ENCODE data around the gene RALGPS1.

Gene RALGPS1

GRCh38 chr9:127149010-127149409 lies 234.4 kb downstream of the RALGPS1 start:
- DNase-seq (ENCODE audit: low read depth in 1 of 2, low spot score in 1 of 2): no peak

DNA sequence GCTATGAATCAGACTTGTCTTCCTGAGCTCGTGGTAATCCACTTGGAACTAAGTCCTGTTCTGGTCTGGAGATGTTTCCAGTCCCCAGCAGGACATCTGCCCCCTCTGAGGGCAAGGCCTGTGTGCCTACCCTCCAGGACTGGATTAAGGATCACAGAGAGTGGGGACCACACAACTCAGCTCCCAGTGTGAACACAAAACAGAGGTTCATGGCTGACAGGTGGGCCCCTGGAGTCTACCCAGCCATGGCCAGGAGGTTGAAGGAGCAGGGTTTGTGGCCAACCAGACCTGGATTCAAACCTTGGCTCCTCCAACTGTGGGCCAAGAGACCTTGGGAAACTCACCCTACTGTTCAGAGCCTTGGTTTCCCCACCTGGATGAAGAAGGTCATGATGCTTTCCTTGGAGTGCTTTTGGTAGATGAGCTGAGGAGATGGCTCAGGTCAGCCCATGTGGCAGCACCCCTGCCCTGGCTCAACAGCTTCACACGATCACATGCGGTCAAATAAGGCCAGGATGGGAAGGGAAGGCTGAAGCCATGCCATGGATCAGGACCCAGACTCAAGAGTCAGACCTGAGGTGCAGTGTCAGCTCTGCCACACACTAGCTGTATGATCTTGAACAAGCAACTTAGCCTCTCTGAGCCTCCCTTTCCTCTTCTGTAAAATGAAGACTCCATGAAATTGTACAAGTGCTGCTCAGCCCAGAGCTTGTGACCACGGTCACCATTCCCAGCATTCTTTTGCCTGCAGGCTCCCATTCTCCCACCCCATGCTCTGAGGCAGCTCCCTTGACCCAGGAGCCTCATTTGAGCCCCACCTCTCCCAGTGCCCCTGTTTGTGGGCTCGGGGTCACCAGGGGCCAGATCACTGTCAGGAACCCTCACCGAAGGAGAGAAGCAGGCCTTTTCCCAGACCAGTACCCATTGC lies 235.1 kb downstream of the RALGPS1 start:
- DNase-seq (ENCODE audit: low read depth in 1 of 2, low spot score in 1 of 2): no peak

- no peak for DNase-seq (ENCODE audit: low read depth in 1 of 2, low spot score in 1 of 2)
These were observed 238.9 kb downstream of the RALGPS1 start for GRCh38 chr9:127153501-127153900.

- no peak for DNase-seq (ENCODE audit: low read depth in 1 of 2, low spot score in 1 of 2)
These were observed 239.4 kb downstream of the RALGPS1 start for GRCh38 chr9:127154003-127154389.

GRCh38 chr9:127154390-127155191 lies 240.0 kb downstream of the RALGPS1 start:
- no peak for DNase-seq (ENCODE audit: low read depth in 1 of 2, low spot score in 1 of 2)

DNA sequence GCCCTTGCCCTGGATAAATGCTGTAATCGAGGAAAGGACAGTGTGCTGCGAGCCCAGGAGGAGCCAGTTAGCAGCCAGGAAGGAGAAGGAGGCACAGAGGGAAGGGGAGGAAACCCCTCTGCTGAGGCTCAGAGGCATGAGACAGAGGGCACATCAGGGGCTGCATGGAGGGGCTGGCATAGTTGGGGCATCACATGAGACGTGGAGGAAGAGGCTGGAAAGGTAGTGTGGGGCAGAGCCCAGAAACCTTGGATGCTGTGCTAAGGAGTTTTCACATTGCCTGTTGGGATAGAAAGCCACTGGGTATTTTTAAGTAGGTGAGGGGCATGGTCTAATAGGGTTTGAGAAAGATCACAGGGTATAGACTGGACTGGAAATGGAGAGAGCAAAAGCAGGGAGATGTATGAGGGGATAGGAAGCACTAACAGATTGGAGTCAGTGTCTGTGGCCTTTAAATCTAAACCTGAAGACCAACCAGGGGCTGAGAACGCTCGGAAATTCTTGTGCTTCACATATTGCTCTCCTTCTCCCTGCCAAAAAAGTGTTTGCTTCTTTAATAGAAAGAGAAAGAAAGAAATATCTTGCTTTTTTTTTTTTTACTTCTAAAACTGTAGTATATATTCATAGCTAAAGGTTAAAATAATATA lies 240.9 kb downstream of the RALGPS1 start:
- DNase-seq (ENCODE audit: low read depth in 1 of 2, low spot score in 1 of 2): no peak

DNA sequence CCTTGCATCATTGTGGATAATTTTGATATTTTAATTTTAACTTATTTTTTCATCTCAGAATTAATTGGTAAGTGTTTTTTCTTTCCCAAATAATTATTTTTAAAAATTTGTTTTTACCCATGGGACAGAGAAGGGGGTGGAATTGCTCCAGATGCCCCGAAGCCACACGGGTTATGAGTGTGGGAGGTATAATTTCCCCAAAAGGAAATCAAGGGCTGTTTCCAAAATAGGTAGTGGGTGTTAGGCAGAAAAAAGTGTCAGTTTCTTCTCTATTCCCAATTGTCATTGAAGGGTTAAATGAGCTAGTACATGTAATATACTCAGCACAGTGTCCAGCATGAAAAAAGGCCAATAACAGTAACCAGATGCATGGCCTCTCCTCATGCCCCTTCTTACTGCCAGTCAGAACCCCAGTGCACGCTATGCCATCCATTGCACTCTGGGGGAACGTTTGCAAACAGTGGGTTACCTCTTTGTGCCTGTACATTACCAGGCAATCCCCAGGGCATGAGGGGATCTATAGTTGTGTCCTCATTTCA lies 244.3 kb downstream of the RALGPS1 start:
- no peak for DNase-seq (ENCODE audit: low read depth in 1 of 2, low spot score in 1 of 2)

GRCh38 chr9:127159325-127159801 lies 244.8 kb downstream of the RALGPS1 start:
- DNase-seq (ENCODE audit: low read depth in 1 of 2, low spot score in 1 of 2): no peak

- DNase-seq (ENCODE audit: low read depth in 1 of 2, low spot score in 1 of 2): no peak
These were observed 245.5 kb downstream of the RALGPS1 start for GRCh38 chr9:127159949-127160610.

GRCh38 chr9:127161081-127161624 lies 246.6 kb downstream of the RALGPS1 start:
- DNase-seq (ENCODE audit: low read depth in 1 of 2, low spot score in 1 of 2): no peak

- DNase-seq (ENCODE audit: low read depth in 1 of 2, low spot score in 1 of 2): no peak
These were observed 247.7 kb downstream of the RALGPS1 start for GRCh38 chr9:127162046-127162863.

- DNase-seq (ENCODE audit: low read depth in 1 of 2, low spot score in 1 of 2): no peak
These were observed 248.3 kb downstream of the RALGPS1 start for GRCh38 chr9:127162864-127163365.

GRCh38 chr9:127163409-127163808 lies 248.8 kb downstream of the RALGPS1 start:
- no peak for DNase-seq (ENCODE audit: low read depth in 1 of 2, low spot score in 1 of 2)

GRCh38 chr9:127165116-127165515 lies 250.5 kb downstream of the RALGPS1 start:
- no peak for DNase-seq (ENCODE audit: low read depth in 1 of 2, low spot score in 1 of 2)

GRCh38 chr9:127166111-127166510 lies 251.5 kb downstream of the RALGPS1 start:
- DNase-seq (ENCODE audit: low read depth in 1 of 2, low spot score in 1 of 2): no peak

GRCh38 chr9:127166651-127167524 lies 252.3 kb downstream of the RALGPS1 start:
- no peak for DNase-seq (ENCODE audit: low read depth in 1 of 2, low spot score in 1 of 2)

- no peak for DNase-seq (ENCODE audit: low read depth in 1 of 2, low spot score in 1 of 2)
These were observed 253.2 kb downstream of the RALGPS1 start for GRCh38 chr9:127167560-127168326.
